HG02763 (cell line): Measurements from ENCODE around the gene ARHGDIB.

Source experiments
- ATAC-seq: cut with Tn5 transposase; IDR thresholded peaks from one replicate; pipeline ENCODE4 v1.9.1; 2021; ENCODE audit warnings: mild to moderate bottlenecking, moderate library complexity; ENCODE audit not compliant: unreplicated experiment

ARHGDIB gene

DNA sequence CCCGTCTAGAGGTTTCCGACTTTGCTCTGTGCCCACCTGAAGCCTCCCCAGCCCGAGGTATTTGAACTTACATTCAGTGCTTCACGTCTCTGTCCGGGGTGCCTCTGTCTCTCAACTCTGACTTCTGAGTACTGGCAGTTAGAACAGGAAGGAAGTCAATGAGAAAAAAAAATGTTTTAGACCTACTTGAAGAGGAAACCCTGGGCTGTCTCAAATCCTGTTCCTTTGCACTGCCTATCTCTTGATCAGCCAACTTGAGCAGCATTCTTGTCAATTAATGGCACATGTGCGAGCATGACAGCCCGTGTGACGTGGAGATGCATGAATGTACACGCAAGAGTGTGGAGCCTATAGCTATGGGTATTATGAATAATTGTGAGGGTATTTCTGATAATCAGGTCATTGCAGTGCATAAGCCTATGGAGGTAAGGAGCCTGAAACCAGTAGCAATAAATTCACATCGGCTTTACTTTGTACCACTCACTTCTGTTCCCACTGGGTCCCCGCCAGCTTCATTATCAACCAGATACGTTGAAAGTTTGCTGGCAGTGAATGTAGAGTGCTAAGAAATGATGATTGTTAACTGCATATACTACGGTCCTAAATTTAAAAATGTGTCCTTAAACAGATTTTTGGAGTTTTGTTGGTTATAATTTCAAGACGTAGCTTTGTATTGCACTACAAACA, at the start of gene ARHGDIB:
Gene ARHGDIB (minus strand): TSS at position 136 of the 687 bp plus-strand sequence. CDS start 10,889 bp downstream, outside the sequence.
- peak; percentile 65 for ATAC-seq

DNA sequence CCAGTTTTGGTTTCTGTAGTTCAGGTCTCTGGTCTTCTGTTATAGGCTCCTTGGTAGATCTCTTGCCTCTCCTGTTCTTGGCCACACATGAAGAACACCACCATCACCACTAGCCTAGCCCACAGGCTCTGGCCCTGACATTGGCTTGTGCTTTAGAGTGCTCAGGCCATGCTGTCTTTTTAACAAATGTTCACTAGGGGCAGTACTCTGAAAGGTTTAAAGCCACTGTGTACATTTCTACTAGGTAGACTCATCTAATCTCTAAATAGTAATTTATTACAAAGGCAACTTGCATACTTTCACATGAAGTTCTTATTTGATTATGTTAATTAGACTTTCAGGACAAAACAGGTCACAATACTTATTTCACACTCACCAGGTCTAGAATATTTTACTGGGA, 49.8 kb upstream of the ARHGDIB start:
- no peak for ATAC-seq

DNA sequence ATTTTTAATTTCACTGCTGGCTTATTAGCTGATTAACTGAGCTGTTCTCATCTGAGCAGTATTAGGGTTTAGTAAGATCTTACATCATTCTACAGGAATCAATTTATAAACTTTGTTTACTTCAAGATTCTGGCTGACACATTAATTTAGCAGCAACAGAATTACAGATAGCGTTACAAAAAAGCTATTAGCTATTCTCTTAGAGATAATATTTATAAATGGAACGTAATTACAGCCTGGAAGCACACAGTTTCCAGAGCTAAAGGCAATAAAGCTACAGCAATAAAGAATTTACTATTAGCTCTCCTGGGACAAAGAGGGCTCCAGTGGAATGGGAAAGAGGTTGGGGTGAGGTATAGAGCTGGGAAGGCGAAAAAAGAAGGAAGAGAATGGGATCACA, 46.1 kb upstream of the ARHGDIB start:
- no peak for ATAC-seq

DNA sequence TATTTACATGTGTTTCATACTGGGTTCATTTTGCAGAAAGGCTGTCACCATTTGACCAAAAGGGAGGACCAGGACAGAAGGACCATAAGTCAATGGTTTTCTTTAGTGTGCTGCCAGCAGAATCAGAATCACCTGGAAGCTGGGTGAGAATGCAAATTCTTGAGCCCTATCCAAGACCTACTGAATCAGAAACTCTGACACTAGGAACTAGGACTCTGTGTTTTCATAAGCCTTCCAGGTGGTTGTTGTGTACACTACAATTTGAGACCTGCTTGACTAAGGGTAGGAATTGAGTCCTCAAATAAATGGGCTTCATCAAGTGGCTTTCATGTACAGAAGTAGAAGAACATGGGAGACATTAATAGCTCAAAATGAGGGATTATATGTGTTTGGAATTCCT, 43.7 kb upstream of the ARHGDIB start:
- ATAC-seq: no peak

DNA sequence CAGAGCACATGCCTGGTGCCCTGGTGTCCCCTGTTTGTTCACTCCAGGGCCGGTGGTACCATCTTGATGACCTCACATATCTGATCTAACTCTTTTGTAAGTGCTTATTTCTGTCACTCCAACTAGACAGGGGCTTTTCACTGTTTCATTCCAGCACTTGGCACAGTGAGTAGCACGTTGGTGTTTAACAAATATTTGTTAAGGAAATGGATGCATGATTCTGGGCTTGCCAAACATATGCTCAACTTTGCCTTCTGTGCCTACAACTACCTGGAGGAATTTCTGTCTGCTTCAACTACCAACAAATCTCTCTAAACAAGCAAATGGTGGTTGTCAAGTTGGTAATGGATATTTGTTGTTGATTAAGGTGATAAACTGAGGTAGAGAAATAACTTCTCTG, 43.0 kb upstream of the ARHGDIB start:
- ATAC-seq: no peak

DNA sequence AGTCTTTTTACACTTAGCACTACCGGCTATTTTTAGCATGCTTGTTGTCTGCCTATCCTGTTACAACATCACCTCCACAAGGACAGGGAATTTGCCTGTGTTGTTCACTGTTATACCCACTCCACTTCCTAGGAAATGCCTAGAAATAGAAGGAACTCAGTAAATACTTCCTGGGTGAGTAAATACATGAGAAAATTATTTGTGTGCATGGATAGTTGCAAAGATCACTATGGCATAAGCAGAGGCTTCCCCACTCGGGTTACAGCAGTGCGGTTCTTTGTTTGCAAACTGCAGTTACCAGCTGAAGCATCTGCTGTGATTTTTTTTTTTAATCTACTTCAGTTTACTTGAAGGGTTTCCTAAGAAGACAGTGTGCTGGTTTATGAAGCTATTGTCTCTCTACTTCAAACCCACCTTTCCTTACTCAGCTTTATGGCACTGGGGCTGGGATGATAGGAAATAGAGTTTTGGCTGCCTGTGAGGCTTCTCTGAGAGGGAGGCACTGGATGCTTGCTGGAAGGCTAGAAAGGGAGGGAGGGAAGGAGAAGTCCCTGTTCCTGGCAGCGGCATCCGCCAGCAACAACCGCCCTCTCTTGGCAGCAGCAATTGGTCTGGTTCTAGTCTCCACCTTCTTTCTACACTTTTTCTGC, 40.5 kb upstream of the ARHGDIB start:
- no peak for ATAC-seq

DNA sequence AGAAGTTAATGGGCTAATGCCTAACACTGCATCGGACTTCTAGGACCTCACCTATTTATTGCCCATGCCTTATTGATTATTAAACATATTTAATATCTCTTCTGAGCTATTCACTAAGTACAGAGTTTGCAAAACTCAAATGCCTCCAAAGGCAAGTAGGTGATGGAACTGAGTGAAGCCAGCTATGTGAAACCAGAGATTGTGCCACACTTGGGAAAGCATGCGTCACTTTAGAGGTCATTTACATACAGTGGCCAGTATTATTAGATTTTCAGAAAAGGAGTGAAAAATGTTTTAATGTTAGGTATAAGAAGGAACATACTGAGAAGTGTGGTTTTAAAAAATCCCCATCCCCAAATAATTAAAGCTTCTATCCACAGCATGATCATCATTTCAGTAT, 39.2 kb upstream of the ARHGDIB start:
- ATAC-seq: no peak

DNA sequence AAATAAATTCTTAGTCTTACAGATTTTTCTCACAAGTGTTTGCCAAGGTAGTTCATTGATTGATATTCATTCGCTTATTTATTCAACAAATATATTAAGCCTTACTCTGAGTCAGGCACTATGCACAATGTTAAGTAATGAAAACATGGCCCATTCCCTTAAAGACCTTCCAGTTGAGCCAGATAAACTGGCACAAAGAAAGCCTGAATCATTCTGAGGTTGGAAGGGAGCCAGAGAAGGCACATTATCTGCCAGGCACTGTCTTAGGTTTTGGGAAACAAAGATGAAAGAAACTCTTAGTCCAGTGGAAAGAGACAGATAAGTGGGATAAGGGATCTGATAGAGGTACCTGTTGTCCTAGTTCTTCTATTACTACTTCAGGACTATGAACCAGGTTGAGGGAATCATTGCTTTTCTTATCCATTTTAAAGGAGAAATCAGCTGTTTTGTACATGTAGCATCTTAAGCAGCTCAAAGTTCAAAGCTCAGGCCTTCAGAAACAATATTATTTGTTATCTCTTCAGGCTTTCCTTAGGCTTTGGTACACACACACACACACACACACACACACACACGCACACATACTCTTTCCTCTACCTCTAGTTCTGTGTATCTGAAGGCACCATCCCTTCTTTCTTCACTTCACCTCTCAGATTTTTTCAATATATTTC, 38.4 kb upstream of the ARHGDIB start:
- no peak for ATAC-seq

DNA sequence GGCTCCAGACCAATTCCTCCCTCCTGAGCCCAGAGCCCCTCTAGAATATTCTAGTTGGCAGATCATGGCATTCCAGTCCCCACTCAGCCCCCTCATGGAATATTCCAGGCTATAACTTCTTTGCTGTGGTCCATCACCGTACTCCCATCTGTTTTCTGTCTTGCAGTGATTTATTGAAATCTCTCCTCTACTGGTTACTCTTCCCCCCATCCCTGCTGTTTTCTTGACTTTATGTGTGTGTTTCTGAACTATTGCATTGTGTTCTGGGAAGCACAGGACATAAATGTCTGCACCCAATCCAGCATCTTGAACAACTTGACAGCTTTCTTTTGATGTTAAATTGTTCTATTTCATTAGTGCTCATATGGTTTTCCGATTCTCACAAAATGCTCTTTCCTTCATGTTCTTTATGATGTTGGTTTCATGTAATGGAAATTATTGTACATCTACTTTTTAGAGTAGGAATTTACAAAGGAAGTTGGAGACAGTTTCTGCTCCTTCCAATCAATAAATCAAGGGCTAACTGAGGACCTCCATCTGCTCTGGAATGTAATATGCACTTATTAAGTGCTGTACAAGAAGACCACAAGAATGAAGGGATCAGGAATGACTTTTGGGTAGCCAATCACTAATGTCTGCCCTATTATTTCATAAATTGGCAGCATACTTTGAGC, 37.8 kb upstream of the ARHGDIB start:
- ATAC-seq: no peak

DNA sequence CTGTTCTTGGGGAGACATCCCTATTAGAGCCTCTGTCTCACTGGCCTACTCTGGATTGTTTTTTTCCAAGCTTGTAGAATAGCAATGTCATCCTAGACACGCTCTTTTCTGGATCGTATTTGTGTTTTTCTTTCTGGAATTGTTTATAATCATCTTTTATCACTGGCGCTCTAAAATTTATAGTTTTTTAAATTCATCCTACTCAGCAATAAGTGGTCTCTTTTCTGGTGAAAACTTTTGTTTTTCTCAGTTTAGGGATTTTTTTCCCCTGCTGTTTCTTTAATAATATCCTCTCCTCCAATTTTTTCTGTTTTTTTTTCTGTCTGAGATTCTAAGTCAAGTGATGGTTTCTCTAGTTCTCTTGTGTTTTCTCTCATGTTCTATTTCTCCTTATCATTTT, 36.6 kb upstream of the ARHGDIB start:
- ATAC-seq: no peak

DNA sequence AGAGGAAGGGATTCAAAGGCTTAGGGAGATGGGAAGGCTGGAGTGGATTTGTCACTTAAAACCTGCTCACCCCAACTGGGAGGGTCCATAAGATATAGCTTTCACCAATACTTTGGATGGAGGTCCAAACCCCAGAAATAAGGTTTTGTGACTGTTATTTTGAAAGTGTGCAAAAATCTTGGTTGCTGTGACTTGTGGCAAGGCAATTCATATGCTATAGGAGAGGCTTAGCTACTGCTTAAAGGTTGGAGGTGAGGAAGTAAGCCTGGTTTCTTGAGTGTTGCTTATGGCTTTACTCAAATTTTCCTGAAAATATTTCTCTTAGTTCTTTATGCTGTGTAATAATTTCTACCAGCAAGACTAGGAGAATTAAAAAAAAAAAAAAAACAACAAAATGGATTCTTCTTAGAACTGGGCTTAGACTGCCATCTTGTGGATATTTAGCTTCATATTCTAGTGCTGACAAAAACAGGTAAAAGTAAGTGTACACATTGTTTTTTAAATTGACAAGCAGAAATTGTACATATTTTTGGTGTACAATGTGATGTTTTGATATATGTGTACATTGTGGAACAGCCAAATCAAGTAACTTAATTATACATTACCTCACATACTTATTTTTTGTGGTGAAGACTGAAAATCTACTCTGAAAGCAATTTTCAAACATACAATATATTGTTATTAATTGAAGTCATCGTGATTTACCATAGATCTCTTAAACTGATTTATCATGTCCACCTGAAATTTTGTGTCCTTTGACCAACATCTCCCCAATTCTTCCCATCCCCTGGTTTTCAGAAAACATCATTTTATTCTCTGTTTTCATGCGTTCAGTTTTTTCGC, 34.4 kb upstream of the ARHGDIB start:
- no peak for ATAC-seq

DNA sequence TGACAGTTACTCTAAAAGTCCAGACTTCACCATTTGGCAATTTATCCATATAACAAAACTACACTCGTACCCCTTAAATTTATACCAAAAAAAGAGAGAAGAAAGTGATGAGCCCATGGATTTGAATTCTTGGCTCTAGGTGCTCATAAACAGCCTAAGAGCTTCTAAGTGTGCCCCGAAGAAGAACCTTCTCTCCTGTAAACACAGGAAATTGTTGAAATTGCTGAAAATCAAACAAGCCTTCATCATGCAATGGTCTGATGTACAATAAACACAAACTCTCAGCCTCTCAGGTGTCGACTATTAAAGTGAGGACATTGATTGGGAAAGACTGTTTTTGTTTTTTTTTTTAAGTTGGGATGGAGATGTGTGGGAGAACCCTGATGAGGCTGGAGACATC, 33.2 kb upstream of the ARHGDIB start:
- no peak for ATAC-seq

DNA sequence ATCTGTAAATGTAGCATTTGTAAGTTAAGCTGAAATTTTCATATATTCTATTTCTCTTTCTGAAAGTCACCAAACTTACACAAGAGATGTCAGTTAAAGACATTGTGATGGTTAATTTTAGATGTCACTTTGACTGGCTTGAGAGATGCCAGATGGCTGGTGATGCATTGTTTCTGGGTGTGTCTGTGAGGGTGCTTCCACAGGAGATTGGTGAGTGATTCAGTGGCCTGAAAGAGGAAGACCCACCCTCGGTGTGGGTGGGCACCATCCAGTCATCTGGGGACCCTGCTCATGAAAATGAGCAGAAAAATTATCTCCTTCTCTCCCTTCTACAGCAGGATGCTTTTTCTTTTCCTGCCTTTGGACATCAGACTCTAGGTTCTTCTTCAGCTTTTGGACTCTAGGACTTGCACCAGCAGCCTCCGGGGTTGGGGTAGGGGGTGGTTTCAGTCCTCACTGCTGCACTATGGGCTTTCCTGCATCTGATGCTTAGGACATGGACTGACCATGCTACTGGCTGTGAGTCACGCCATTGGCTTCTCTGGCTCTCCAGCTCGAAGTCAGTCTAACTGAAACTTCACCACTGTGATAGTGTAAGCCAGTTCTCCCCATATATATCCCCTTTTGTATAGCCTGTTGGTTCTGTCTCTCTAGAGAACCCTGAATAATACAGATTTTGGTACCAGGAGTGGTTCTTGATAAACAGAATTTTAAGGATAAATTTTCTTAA, 32.3 kb upstream of the ARHGDIB start:
- no peak for ATAC-seq

DNA sequence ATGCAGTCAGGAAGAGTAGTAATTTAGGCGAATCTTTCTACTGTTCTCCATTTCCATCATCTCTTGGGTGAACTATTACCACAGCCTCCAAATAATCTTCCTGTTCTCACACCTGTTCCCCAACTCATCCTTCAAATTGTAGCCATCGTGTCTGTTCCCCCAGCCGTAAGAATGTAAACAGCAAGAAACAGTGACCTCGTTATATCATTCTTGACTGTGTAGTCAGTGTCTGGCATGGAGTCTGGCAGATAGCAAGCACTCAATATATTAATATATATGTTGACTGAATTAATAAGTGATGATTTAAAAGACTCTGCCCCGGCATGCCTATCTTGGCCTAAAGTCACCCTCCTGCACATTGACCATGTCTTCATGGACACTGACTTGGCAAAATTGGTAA, 31.7 kb upstream of the ARHGDIB start:
- no peak for ATAC-seq

DNA sequence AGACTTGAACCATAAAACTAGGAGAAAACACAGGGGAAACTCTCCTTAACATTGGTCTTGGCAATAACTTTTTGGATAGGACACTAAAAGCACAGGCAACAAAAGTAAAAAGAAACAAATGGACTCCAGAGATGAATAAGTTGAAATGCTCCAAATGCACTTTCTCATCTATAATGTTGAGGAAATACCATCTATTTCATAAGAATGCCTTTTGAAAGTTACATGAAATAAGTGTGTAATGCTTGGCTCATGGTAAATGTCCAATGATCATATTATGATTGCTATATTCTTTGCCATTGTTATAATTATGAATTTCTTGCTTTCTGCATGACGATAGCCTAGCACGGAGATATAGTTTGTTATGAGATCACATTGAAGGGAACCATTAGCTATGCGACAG, 31.3 kb upstream of the ARHGDIB start:
- no peak for ATAC-seq

DNA sequence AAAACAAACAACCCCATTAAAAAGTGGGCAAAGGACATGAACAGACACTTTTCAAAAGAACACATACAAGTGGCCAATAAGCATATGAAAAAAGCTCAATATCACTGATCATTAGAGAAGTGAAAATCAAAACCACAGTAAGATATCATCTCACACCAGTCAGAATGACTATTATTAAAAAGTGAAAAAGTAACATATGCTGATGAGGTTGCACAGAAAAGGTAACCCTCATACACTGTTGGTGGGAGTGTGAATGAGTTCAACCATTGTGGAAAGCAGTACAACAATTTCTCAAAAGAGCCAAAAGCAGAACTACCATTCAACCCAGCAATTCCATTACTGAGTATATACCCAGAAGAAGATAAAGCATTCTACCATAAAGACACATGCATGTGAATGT, 29.7 kb upstream of the ARHGDIB start:
- no peak for ATAC-seq

DNA sequence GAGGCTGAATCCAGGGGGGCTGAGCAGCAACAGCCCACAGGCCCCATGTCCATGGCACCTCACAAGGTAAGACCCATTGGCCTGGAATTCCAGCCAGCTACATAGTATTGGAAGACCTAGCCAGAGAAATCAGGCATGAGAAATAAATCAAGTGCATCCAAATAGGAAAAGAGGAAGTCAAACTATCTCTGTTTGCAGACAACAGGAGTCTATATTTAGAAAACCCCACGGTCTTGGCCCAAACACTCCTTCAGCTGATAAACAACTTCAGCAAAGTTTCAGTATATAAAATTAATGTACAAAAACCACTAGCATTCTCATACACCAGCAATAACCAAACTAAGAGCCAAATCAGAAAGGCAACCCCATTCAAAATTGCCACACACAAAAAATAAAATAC, 28.4 kb upstream of the ARHGDIB start:
- peak; percentile 46 for ATAC-seq

DNA sequence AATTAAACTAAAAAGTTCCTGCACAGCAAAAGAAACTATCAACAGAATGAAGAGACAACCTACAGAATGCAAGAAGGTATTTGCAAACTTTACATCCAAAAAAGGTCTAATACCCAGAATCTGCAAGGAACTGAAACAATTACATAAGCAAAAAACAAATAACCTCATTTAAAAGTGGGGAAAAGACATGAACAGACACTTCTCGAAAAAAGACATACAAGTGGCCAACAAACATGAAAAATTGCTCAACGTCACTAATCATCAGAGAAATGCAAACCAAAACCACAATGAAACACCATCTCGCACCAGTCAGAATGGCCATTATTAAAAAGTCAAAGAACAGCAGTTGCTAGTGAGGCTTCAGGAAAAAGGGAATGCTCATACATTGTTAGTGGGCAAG, 26.6 kb upstream of the ARHGDIB start:
- ATAC-seq: no peak

DNA sequence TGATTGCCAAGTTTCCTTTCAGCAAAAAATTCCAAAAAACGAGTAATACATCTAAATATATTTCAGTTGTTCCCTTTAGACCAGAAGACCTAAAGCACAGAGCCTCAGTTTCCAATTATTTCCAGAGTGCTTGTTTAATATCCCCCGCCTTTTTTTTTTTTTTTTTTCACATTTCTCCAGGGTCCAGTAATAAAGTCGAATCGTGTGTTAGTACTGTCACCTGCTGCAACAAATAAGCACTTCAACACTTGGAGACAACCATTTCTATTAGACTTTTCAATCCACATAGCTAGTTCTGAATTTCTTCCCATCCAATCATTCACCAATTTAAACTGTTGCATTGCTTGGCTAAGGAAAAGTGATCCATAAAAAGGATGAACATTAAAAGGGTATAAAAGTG, 25.0 kb upstream of the ARHGDIB start:
- no peak for ATAC-seq

DNA sequence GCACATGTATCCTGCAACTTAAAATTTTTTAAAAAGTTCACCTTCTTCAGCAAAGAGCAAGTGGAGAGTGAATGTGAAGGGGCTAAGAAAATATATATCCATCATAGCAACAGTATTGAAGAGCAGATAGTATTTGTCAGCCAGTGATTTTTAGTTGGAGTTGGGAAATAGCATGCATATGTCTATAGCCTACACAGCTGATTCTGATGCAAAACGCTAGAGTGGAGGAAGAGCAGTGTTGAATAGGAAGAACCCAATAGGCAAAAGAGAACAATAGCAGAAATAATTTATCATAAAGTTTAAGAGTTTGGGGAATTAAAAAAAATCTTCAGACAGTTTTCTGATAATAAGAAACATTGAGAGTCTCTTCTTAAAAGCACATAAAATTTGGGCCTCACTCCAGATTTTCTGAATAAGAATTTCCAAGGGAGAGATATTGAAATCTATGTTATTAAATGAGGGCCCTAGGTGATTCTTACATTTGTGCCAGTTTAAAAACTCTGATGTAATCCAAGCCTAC, 23.4 kb upstream of the ARHGDIB start:
- ATAC-seq: no peak
